Astrocyte (in vitro differentiated cells and primary cell): ENCODE results near the gene FRS2. TPM values are rescaled to one million over a fixed set of nuclear protein-coding genes. Genes with fewer than 3 reads are reported as not detected.
A peak's percentile ranks its signal among the peaks of the same experiment; 100 is the strongest.

Experiments
- DNase-seq: peaks from one replicate; pipeline ENCODE4 v3.0.0-alpha.2; 2010; ENCODE audit warnings: low read depth
- FAIRE-seq: peaks from 2 replicates; lab custom pipeline; 2011; peaks lifted over from hg19 to GRCh38; lab: Jason Lieb, UNC
- H2AFZ ChIP-seq: 2 replicates; pipeline ENCODE4 v1.6.0; 2012; ENCODE audit warnings: low read depth, low read length, inconsistent platforms
- H3K27ac ChIP-seq: 2 replicates; pipeline ENCODE4 v1.5.1; 2011; ENCODE audit warnings: low read depth, low read length, inconsistent platforms
- H3K27me3 ChIP-seq: 2 replicates; pipeline ENCODE4 v1.6.0; 2011; ENCODE audit warnings: low read length, inconsistent platforms; ENCODE audit not compliant: insufficient read depth
- H3K36me3 ChIP-seq: 2 replicates; pipeline ENCODE4 v1.5.1; 2011; ENCODE audit warnings: low read length, inconsistent platforms; ENCODE audit not compliant: insufficient read depth
- H3K4me1 ChIP-seq: 2 replicates; pipeline ENCODE4 v1.5.1; 2011; ENCODE audit warnings: low read length, inconsistent platforms; ENCODE audit not compliant: insufficient read depth
- H3K4me2 ChIP-seq: 2 replicates; pipeline ENCODE4 v1.6.0; 2012; ENCODE audit warnings: low read length, inconsistent platforms
- H3K4me3 ChIP-seq: 2 replicates; pipeline ENCODE4 v1.5.1; 2011; ENCODE audit warnings: low read depth, mild to moderate bottlenecking, low read length, inconsistent platforms; ENCODE audit not compliant: insufficient read depth
- H3K79me2 ChIP-seq: 2 replicates; pipeline ENCODE4 v1.6.0; 2012; ENCODE audit warnings: mild to moderate bottlenecking, low read length, inconsistent platforms; ENCODE audit not compliant: insufficient read depth
- H3K9ac ChIP-seq: 2 replicates; pipeline ENCODE4 v1.6.0; 2012; ENCODE audit warnings: mild to moderate bottlenecking, low read length, inconsistent platforms
- H3K9me3 ChIP-seq: 2 replicates; pipeline ENCODE4 v1.5.1; 2012; ENCODE audit warnings: low read depth, mild to moderate bottlenecking, low read length, inconsistent platforms; ENCODE audit not compliant: insufficient read depth
- H4K20me1 ChIP-seq: 2 replicates; pipeline ENCODE4 v1.6.0; 2012; ENCODE audit warnings: low read length, inconsistent platforms; ENCODE audit not compliant: insufficient read depth
- H3K27ac Mint-ChIP-seq: one replicate; pipeline ENCODE4 v1.8.0; 2021; ENCODE audit warnings: mild to moderate bottlenecking, mixed read lengths; ENCODE audit not compliant: unreplicated experiment
- H3K27me3 Mint-ChIP-seq: one replicate; pipeline ENCODE4 v1.8.0; 2021; ENCODE audit warnings: low read depth, mixed read lengths; ENCODE audit not compliant: unreplicated experiment
- H3K36me3 Mint-ChIP-seq: one replicate; pipeline ENCODE4 v1.8.0; 2021; ENCODE audit warnings: low read depth, mixed read lengths; ENCODE audit not compliant: unreplicated experiment
- H3K4me1 Mint-ChIP-seq: one replicate; pipeline ENCODE4 v1.8.0; 2021; ENCODE audit warnings: low read depth, mixed read lengths; ENCODE audit not compliant: unreplicated experiment
- H3K4me3 Mint-ChIP-seq: one replicate; pipeline ENCODE4 v1.8.0; 2021; ENCODE audit warnings: mild to moderate bottlenecking, moderate library complexity, mixed read lengths; ENCODE audit not compliant: unreplicated experiment
- H3K9me3 Mint-ChIP-seq: one replicate; pipeline ENCODE4 v1.8.0; 2021; ENCODE audit warnings: mild to moderate bottlenecking, mixed read lengths; ENCODE audit not compliant: unreplicated experiment
- EZH2 ChIP-seq: IDR thresholded peaks from 2 replicates; pipeline ENCODE4 v1.6.1; 2012; ENCODE audit warnings: mild to moderate bottlenecking, low read length, inconsistent platforms; ENCODE audit not compliant: insufficient read depth
- total RNA-seq: library from RNA; stranded (reverse); gene quantifications from 2 replicates; pipeline ENCODE4 v1.2.1, GENCODE V29; 2021
- TF ChIP-seq, protein P1 (sequence below): IDR thresholded peaks from 2 replicates; pipeline ENCODE4 v1.5.1; 2011; ENCODE audit warnings: low read depth, mild to moderate bottlenecking, inconsistent platforms, low read length, moderate library complexity; ENCODE audit not compliant: insufficient read depth

FRS2 gene
- total RNA-seq, 1 donor from 2014 or later, result 60.9 TPM

DNA sequence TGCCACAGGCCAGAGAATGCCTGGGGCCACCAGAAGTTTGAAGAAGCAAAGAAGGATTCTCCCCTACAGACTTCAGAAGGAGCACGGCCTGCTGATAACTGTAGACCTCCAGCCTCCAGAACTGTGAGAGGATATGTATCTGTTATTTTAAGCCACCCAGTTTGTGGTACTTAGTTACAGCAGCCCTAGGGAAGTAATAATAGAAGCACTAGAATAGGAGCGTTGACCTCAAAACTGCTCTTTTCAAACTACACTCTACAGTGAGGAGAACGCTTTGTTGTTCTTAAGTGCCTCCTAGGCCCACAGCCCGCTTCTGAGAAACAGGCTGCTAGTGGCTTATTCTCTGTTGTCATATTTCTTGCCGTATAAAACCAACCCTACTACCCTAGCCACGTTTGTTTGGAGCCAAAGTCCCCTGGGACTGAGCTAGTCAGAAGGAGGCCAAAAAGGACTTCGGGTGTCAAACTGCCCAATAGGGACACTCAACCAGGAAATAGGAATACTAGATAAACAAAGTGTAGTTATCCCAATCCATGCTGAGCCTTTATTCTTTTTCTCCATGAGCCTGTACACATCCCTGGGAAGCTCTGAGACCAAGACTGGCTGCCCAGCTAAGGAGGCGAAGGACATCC lies 38.5 kb upstream of the FRS2 start:
- Mint-ChIP-seq H3K4me1 (peaks cover 1% of the 10 kb centered on the region), H3K27ac (no peak overlapping the region)

DNA sequence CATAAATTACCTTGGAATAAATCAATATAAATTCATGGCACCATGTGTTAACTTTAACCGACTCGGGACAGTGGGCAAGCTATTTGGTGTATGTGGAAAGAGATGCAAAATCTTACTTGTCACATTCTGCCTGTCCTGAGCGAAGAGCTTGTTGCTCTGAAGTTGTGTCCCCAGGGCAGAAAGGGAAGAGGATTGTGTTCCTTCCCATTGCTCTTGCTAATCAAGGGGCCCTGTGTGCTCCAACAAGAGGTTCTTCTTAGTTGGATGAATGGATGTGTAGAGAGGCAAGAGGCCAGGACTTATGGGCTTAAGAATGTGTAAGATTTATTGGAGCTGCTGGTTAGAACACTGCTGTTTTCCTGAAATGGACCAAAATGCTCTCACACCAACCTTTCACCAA lies 36.5 kb upstream of the FRS2 start:
- DNase-seq, result no peak
- H3K9ac ChIP-seq, result no peak overlapping the region
- no peaks in the 10 kb centered on the region for H3K4me1 ChIP-seq
- H3K4me2 ChIP-seq, result no peak overlapping the region
- H3K4me1 Mint-ChIP-seq, result no peaks in the 10 kb centered on the region
- H3K9me3 ChIP-seq, result no peaks in the 10 kb centered on the region
- H3K79me2 ChIP-seq, result no peaks in the 10 kb centered on the region
- H3K27me3 ChIP-seq, result no peaks in the 10 kb centered on the region
- H3K27me3 Mint-ChIP-seq, result peaks cover 2% of the 10 kb centered on the region
- H3K27ac ChIP-seq, result no peak overlapping the region
- no peak overlapping the region for H2AFZ ChIP-seq
- no peak for FAIRE-seq
- H3K36me3 ChIP-seq, result no peaks in the 10 kb centered on the region
- H4K20me1 ChIP-seq, result no peaks in the 10 kb centered on the region
- H3K4me3 Mint-ChIP-seq, result no peak overlapping the region
- no peaks in the 10 kb centered on the region for H3K9me3 Mint-ChIP-seq
- H3K27ac Mint-ChIP-seq, result no peak overlapping the region
- no peak for TF ChIP-seq EZH2
- TF ChIP-seq, protein P1, sequence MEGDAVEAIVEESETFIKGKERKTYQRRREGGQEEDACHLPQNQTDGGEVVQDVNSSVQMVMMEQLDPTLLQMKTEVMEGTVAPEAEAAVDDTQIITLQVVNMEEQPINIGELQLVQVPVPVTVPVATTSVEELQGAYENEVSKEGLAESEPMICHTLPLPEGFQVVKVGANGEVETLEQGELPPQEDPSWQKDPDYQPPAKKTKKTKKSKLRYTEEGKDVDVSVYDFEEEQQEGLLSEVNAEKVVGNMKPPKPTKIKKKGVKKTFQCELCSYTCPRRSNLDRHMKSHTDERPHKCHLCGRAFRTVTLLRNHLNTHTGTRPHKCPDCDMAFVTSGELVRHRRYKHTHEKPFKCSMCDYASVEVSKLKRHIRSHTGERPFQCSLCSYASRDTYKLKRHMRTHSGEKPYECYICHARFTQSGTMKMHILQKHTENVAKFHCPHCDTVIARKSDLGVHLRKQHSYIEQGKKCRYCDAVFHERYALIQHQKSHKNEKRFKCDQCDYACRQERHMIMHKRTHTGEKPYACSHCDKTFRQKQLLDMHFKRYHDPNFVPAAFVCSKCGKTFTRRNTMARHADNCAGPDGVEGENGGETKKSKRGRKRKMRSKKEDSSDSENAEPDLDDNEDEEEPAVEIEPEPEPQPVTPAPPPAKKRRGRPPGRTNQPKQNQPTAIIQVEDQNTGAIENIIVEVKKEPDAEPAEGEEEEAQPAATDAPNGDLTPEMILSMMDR, result no peak
- no peaks in the 10 kb centered on the region for H3K36me3 Mint-ChIP-seq
- H3K4me3 ChIP-seq, result no peak overlapping the region

More for the DNA sequence above, 38.5 kb upstream of the FRS2 start:
- H3K27me3 Mint-ChIP-seq, result peaks cover 2% of the 10 kb centered on the region
- H4K20me1 ChIP-seq, result no peaks in the 10 kb centered on the region
- DNase-seq (no peak), FAIRE-seq (no peak)
- no peak overlapping the region for H3K27ac ChIP-seq
- no peak overlapping the region for H3K9ac ChIP-seq
- H3K4me2 ChIP-seq, result no peak overlapping the region
- no peaks in the 10 kb centered on the region for H3K36me3 Mint-ChIP-seq
- no peaks in the 10 kb centered on the region for H3K9me3 Mint-ChIP-seq
- no peak overlapping the region for H2AFZ ChIP-seq
- no peaks in the 10 kb centered on the region for H3K9me3 ChIP-seq
- no peaks in the 10 kb centered on the region for H3K27me3 ChIP-seq
- no peaks in the 10 kb centered on the region for H3K4me1 ChIP-seq
- H3K79me2 ChIP-seq, result no peaks in the 10 kb centered on the region
- H3K4me3 Mint-ChIP-seq, result no peak overlapping the region
- H3K36me3 ChIP-seq, result no peaks in the 10 kb centered on the region
- no peak for TF ChIP-seq EZH2
- no peak overlapping the region for H3K4me3 ChIP-seq

DNA sequence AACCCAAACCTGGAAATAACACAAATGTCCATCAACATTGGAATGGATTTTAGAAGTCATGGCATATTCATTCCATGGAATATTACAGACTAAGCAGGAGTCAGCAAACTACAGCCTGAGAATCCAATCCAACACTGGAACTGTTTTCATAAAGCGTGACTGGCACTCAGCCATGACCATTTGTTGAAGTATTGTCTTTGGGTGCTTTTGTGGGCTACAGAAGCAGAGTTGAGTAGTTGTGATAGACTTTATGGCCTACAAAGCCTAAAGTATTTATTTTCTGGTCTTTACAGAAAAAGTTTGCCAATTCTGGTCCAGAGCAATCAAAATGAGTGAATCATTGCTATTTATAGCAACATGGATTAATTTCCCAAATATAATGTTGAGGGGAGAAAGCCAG lies 34.5 kb upstream of the FRS2 start:
- no peak for TF ChIP-seq EZH2
- TF ChIP-seq, protein P1, result no peak
- Histone ChIP-seq H3K9me3 (no peaks in the 10 kb centered on the region), H3K4me1 (no peaks in the 10 kb centered on the region), H3K9ac (no peak overlapping the region), H3K4me3 (no peak overlapping the region), H4K20me1 (no peaks in the 10 kb centered on the region), H3K4me2 (no peak overlapping the region), H3K36me3 (no peaks in the 10 kb centered on the region), H3K79me2 (no peaks in the 10 kb centered on the region), H2AFZ (no peak overlapping the region), H3K27ac (no peak overlapping the region), H3K27me3 (no peaks in the 10 kb centered on the region)
- Mint-ChIP-seq H3K4me1 (no peaks in the 10 kb centered on the region), H3K4me3 (no peak overlapping the region), H3K27me3 (peaks cover 2% of the 10 kb centered on the region), H3K9me3 (no peaks in the 10 kb centered on the region), H3K27ac (no peak overlapping the region), H3K36me3 (no peaks in the 10 kb centered on the region)
- no peak for FAIRE-seq
- peak; percentile 46 for DNase-seq
